B cell (primary cell): ENCODE measurements around the gene TRIP11.

ENCODE experiments used
- CTCF ChIP-seq: fragments of 200-600 bp; IDR thresholded peaks from one replicate; pipeline ENCODE4 v1.8.0; 2022; ENCODE audit warnings: antibody characterized with exemption, mild to moderate bottlenecking
- EZH2 ChIP-seq: IDR thresholded peaks from 2 replicates; pipeline ENCODE4 v1.6.1; 2012; ENCODE audit warnings: borderline replicate concordance, low read depth, mild to moderate bottlenecking, moderate library complexity, low read length; ENCODE audit not compliant: insufficient read depth, poor library complexity, severe bottlenecking

- TF ChIP-seq CTCF: no peak
- TF ChIP-seq EZH2: no peak
These were observed 78.3 kb downstream of the TRIP11 start for GRCh38 chr14:91961297-91962220.
